ENCODE results near the gene ENO2.
A peak's percentile ranks its signal among the peaks of the same experiment; 100 is the strongest.

Gene ENO2

DNA sequence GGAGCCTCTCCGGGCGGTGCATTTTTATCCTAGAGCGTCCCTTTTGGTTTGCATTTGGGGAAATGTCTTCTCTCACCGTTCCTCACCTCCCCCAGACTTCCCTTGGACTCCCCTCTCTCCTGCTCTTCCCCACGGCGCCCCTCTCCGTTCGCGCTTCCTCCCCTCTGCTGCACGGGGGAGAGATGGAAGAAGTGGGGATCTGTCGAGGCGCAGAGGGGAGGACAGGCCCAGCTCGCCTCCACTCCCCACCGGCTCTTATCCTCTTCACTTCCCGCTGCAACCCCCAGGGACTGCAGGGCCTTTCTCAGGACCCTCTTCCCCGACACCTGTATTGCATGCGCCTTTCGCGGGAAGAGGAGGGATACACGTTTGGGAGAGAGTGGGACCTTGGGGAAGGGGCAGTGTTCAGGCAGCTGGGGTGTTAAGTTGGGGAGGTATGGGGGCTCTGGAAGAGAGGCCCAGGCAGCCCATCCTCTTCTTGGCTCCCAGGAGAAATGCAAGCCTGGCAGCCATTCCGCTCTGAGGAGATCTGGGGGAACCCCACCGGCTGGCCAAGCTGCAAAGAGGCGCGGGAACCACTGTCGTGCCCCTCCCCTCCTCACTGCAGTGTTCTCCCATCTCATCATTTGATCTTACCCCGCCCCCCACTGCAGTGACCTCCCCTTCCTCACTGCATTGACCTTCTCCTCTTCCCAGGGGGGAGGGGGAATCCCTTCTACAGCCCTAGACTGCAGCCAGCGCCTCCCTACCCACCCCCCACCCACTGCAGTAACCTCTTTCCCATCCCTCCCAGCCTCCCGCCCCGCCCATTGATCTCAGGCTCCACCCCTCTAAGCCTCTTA is 788 bp downstream of the ENO2 start:
- peak; percentile 65 for DNase-seq

- no peak for DNase-seq
Measured at GRCh38 chr12:6915789-6916285, 1.5 kb downstream of the ENO2 start.

GRCh38 chr12:6916426-6917200 is 2.2 kb downstream of the ENO2 start:
- no peak for DNase-seq

GRCh38 chr12:6917491-6918231 is 3.3 kb downstream of the ENO2 start:
- no peak for DNase-seq

GRCh38 chr12:6919588-6919987 is 5.2 kb downstream of the ENO2 start:
- no peak for DNase-seq

DNA sequence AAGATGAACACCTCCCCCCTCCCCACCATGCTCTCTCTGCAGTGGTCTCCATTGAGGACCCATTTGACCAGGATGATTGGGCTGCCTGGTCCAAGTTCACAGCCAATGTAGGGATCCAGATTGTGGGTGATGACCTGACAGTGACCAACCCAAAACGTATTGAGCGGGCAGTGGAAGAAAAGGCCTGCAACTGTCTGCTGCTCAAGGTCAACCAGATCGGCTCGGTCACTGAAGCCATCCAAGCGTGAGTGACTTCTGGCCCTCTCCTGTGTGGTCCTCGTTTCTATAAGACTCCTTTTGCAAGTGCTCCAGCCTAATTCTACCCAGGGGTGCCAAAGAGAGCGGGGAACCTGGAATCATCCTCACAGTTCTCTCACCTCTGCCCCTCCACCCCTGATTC is 7.2 kb downstream of the ENO2 start:
- DNase-seq, result no peak

DNA sequence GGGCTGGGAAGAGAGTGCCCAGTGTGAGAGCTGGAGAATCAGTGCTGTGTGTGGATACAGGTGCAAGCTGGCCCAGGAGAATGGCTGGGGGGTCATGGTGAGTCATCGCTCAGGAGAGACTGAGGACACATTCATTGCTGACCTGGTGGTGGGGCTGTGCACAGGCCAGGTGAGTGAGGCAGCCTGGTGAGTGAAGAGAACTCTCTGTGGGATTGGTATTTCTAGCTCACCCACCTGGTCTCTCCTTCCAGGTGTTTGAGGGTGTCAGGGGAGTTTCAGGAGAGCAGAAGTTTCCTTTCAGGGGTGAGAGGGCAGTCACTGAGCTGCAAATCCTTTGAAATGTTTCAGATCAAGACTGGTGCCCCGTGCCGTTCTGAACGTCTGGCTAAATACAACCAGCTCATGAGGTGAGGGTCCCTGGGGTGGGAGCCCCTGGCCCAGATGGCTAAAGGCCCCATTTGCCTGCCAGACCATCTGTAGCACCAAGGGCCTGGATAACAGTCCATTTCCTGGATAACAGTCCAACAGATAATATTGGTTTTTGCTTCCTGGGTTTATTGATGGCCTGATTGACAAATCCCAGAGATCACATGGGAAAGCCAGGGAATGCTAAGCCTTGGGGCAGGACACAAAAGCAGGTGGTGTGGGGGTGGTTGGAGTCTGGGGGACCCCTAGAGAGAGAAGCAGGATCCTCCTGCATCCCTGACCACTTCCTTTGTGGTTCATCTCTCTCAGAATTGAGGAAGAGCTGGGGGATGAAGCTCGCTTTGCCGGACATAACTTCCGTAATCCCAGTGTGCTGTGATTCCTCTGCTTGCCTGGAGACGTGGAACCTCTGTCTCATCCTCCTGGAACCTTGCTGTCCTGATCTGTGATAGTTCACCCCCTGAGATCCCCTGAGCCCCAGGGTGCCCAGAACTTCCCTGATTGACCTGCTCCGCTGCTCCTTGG is 7.9 kb downstream of the ENO2 start:
- no peak for DNase-seq

DNA sequence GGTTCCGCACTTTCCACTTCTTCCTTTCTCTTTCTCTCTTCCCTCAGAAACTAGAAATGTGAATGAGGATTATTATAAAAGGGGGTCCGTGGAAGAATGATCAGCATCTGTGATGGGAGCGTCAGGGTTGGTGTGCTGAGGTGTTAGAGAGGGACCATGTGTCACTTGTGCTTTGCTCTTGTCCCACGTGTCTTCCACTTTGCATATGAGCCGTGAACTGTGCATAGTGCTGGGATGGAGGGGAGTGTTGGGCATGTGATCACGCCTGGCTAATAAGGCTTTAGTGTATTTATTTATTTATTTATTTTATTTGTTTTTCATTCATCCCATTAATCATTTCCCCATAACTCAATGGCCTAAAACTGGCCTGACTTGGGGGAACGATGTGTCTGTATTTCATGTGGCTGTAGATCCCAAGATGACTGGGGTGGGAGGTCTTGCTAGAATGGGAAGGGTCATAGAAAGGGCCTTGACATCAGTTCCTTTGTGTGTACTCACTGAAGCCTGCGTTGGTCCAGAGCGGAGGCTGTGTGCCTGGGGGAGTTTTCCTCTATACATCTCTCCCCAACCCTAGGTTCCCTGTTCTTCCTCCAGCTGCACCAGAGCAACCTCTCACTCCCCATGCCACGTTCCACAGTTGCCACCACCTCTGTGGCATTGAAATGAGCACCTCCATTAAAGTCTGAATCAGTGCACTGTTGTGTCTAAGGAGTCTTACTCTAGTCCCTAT is 8.8 kb downstream of the ENO2 start:
- DNase-seq, result no peak

GRCh38 chr12:6923851-6924250 is 9.5 kb downstream of the ENO2 start:
- DNase-seq, result no peak

DNA sequence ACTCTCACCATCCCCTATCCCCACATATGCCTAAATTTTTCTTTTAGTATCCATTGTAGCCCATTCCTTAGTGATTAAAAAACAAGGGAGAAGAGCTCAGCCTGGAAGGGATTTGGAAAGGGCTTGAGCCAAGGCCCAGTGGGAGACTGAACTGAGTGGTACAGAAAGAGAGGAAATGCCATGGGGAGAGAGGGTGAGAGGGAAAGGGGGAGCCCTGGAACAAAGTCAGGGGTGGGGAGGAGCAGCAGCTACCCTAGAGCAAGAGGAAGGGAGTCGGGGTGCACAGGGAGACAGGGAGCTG is 10.8 kb downstream of the ENO2 start:
- DNase-seq, result no peak

DNA sequence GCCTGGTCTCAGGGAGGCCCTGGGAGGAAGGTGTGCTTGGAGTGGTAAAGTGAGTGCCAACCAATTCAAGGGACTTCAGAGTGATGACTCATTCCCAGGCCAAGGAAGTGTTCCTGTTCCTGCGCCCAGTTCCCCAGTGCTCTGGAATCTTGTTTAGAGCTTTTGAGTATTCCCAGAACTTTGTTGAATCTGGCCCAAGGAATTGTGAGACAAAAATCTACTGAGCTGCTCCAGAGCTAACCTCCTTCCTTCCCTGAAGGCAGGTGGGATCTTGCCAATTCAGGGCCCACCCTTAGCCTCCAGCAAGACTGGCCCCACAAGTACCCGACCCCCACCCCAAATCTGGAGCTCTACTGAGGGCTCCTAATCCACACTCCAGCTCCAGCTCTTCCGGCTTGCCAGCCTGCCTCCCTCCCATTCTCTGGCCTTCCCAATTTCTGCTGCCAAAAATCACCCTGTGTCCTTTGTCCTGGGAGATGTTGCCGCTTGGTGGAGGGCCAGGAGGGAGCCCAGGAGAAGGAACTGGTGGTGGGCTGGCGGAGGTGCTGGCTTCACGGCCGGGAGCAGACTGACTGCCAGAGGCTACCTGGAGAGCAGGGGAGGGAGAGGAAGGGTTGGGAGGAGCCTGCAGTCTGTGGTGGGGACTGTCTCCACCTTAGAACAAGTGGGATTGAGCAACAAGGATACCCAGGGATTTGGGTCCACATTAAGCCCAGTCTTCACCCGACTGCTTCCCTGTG is 11.3 kb downstream of the ENO2 start:
- no peak for DNase-seq

- DNase-seq, result peak; percentile 84
Measured at GRCh38 chr12:6927379-6928021, 13.1 kb downstream of the ENO2 start, which contains the start of gene ATN1. ATN1 (plus strand) TSS chr12:6927959; CDS start chr12:6934002, 6,043 bp downstream.

- peak; percentile 64 for DNase-seq
Measured at GRCh38 chr12:6928022-6928702, 13.8 kb downstream of the ENO2 start.

DNA sequence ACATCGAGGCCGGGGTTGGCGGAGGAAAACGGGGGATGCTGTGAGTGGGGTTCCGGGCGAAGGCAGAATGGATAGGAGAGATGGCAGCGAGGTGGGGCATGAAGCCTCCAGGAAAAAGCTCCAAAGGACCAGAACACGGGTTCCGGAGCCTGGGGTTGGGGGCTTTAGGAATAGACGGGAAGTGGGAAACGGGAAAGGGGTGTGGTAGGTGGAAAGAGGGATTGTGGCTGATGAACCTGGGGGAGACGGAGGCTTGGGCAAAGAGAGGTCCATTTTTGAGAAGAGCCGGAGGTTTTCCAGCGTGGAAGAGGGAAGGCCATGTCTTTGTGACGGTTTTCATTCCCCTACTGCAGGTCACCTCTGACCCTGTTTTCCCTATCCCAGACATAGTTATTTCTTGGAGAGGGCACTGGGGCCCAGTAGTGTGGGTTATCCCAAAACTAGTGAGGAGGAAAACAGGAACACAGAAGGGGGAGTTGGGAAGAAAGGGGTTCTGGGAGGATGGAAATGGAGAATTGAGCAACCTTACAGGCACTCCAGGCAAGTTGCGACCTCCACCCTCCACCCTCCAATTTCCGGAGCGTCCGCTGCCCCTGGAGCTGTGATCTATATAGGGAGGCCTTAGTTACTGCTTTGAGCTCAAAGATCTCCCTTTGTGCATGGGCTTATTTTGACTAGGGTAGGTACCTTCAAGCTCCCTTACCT is 14.5 kb downstream of the ENO2 start:
- no peak for DNase-seq

DNA sequence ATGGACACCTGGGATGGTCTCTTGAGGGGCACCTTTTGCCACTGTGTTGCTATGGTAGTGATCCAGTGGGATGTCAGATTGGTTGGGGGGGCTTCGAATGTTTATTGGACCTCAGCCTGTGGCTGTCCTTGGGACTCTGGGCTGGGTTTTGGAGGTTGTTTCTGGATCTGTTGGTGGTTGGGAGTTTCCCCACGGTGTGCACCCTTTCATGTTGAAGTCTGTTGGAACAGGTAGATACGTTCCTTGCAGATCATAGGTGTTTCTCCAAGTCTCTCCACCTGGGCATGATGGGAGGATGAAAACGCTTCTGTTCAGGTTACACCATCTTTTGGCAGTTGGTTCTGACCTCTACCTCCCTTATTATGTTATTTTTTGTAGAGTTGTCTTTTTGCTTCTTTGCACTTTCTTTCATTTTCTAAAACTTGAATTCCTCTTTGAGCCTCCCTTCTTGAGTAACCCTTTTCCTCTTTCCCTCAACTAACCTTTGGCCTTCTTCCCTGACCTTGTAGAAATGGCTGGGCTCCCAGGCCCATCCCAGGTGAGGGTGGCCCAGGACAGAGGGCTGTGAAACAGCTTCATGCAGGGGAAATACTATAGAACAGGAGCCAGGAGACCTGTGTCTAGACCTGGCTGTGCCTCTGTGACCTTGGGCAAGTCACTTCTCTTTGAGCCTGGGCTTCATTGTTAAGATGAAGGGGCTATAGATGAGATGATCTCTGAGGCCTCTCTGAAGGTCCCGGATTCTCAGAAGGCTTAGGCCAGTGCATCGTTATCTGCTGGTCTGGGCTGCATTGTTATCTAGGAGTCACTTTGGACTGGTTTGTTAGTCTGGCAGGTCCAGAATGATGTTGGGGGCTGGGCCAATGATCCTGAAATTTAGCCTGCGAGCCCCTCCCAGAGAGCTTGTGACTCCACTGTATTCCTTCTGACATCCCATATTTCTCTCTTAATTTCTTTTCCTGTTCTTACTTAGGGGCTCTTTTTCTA is 15.4 kb downstream of the ENO2 start:
- DNase-seq, result no peak

DNA sequence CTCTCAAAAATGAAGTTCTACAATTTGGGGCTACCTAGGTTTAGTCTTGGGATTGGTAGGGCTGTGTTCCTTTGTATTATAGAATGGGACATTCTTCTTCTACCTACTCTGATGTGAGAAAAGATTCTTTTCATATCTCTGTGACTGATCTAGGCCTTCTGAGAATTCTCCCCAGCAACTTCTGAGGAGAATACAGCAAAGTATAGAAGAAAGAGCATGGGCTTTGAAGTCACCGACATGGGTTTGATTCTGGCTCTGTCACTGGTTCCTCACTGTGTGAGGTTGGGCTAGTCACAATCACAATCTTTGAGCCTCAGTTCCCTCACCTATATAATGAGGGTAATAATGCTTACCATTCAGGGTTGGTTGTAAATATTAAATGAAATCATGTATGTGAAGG is 18.4 kb downstream of the ENO2 start:
- no peak for DNase-seq

GRCh38 chr12:6934110-6934509 is 19.7 kb downstream of the ENO2 start:
- DNase-seq, result no peak

Measured in activated CD8-positive, alpha-beta memory T cell treated with anti-CD3 and anti-CD28 coated beads for 24 hours (primary cell).